Pulmonary artery endothelial cell (primary cell): Measurements from ENCODE around the gene SLAMF7. TPM values are rescaled to one million over a fixed set of nuclear protein-coding genes. Genes with fewer than 3 reads are reported as not detected.

Experiments
- DNase-seq: peaks from one replicate; pipeline ENCODE4 v3.0.0-alpha.2; 2011; ENCODE audit warnings: low read depth, low spot score
- total RNA-seq: library from RNA; depleted of rRNA; stranded (reverse); fragments of >200 nt; gene quantifications from 2 replicates; pipeline ENCODE4 v1.2.3, GENCODE V29; 2014

SLAMF7 gene
- total RNA-seq, 1 donor from 2014 or later = not detected

DNA sequence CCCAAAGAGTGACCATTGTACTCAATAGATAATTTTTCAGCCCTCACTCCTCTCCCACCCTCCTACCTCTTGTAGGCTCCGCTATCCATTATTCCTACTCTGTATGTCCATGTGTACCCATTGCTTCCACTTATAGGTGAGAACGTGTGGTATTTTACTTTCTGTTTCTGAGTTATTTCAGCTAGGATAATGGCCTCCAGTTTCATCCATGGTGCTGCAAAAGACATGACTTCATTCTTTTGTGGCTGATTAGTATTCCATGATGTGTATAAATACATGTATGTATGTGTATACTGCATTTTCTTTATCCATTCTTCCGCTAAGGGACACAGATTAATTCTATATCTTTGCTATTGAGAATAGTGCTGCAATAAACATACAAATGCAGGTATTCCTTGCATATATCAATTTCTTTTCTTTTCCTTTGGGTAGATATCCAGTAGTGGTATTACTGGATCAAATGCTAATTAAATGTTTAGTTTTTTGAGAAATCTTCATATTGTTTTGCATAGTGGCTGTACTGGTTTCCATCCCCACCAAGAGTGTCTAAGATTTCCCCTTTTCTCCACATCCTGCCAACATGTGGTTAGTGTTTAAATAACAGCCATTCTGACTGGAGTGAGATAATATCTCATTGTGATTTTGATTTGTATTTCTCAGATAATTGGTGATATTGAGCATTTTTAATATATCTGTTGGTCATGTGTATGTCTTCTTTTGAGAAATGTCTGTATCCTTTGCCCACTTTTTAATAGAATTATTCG lies 61.8 kb downstream of the SLAMF7 start:
- no peak for DNase-seq

DNA sequence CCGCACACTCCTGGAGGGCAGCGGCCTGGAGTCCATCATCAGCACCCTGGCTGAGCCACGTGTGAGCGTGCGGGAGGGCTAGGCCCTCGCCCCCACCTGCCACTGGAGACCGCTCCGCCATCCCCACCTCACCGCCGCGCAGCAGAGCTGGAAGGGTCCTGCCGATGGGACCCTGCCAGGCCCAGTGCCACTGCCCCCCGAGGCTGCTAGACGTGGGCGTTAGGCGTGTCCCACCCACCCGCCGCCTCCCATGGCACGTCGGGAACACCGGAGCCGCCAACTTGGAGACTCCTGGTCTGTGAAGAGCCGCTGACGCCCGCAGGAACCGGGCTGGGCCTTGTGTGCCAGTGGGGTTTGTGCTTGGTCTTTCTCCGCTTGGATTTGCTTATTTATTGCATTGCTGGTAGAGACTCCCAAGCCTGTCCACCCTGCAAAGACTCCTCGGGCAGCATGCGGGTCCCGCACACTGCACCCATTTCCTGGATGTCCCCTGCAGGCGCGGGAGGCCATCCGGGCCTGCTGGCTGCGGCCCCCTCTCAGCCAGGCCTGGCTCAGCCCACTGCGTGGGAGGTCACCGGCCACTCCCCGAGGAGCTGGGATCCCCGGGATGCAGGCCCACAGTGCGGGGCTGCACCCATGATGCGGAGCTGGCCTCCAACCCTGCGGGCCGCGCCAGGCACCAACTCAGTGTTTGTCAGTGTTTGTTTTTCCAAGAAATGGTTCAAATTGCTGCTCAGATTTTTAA lies 63.0 kb downstream of the SLAMF7 start:
- no peak for DNase-seq

Other genes starting within 250 kb of the SLAMF7 start
- not detected in 2 replicates for gene SLAMF6, start 216.0 kb upstream of the SLAMF7 start, total RNA-seq
- gene CD84, start 159.8 kb upstream of the SLAMF7 start, total RNA-seq = not detected in 2 replicates
- gene SLAMF1, start 92.2 kb upstream of the SLAMF7 start, total RNA-seq = not detected in 2 replicates
- gene CD48, start 27.4 kb upstream of the SLAMF7 start, total RNA-seq = not detected in 2 replicates
- not detected in 2 replicates for gene LY9, start 56.9 kb downstream of the SLAMF7 start, total RNA-seq
- not detected in 2 replicates for gene CD244, start 123.6 kb downstream of the SLAMF7 start, total RNA-seq
- 0.32 TPM in 1 of 2 replicates, not detected in the other for gene ITLN1, start 145.9 kb downstream of the SLAMF7 start, total RNA-seq
- gene ITLN2, start 215.6 kb downstream of the SLAMF7 start, total RNA-seq = not detected in 2 replicates